Measurements from ENCODE around the gene PARP16. TPM values are rescaled to one million over a fixed set of nuclear protein-coding genes. Genes with fewer than 3 reads are reported as not detected.

The PARP16 gene, protein sequence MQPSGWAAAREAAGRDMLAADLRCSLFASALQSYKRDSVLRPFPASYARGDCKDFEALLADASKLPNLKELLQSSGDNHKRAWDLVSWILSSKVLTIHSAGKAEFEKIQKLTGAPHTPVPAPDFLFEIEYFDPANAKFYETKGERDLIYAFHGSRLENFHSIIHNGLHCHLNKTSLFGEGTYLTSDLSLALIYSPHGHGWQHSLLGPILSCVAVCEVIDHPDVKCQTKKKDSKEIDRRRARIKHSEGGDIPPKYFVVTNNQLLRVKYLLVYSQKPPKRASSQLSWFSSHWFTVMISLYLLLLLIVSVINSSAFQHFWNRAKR
- polyA plus RNA-seq (2012; ENCODE audit: missing spikeins), result 15.1 TPM

DNA sequence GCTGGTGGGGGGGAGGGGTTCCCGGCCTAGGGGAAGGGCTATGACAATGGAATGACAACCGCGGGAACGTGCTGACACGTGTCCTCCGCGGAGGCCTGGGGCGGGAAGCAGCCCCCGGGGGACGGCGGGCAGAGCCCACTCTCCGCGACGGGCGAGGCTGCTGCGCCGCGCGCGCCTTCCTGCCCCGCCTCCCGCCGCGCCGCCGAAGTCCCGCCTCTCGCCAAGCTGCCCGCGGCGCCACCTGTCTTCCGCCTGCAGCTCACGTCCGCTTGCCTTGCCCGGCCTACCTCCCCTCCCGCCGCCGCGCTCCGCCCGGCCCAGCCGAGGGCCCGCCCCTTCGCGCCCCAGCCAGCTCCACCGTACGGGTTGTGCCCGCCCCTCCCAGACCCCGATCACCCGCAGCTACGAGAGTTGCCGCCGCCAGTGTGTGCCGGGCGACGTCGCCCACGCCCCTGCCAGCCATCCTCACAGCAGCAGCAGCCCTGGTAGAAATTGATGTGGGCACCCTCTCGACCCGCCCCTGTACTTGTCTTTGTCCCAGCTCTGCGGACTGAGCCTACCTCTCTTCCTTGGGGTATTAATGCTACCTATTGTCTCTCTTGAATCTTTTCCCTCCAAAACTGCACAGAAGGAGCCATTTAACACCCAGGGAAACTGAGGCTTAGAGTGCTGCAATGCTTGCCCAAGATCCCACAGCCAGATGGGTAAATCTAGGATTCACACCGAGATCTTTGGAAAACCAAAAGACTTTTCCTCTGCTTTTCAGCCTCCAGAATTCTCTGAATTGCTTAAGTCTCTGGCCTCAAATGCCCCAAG is at the start of gene PARP16:
Gene PARP16 (minus strand): TSS at position 180 of the 816 bp plus-strand sequence. CDS start 457 bp downstream, outside the sequence.
- DNase-seq (ENCODE audit: insufficient read length) (peak; percentile 79), FAIRE-seq (peak; percentile 93)
- peak; percentile 55; the same call in 1 of the 2 replicates for TF ChIP-seq POLR2AphosphoS5 (IDR thresholded peaks at IDR 0.05; ENCODE audit: low read depth, low read length)
- TF ChIP-seq POLR2A (IDR thresholded peaks at IDR 0.05; ENCODE audit: low read depth, low read length), result peak; percentile 76
- TF ChIP-seq TAF1 (IDR thresholded peaks at IDR 0.05; ENCODE audit: borderline replicate concordance, low read depth, low read length), result no peak

GRCh38 chr15:65335278-65336055 is 48.8 kb upstream of the PARP16 start:
- FAIRE-seq (no peak), DNase-seq (ENCODE audit: insufficient read length) (no peak)
- no peak for TF ChIP-seq TAF1 (IDR thresholded peaks at IDR 0.05; ENCODE audit: borderline replicate concordance, low read depth, low read length)
- no peak for TF ChIP-seq POLR2AphosphoS5 (IDR thresholded peaks at IDR 0.05; ENCODE audit: low read depth, low read length)
- TF ChIP-seq POLR2A (IDR thresholded peaks at IDR 0.05; ENCODE audit: low read depth, low read length), result no peak

GRCh38 chr15:65334586-65335231 is 48.0 kb upstream of the PARP16 start:
- no peak for TF ChIP-seq POLR2AphosphoS5 (IDR thresholded peaks at IDR 0.05; ENCODE audit: low read depth, low read length)
- no peak for TF ChIP-seq TAF1 (IDR thresholded peaks at IDR 0.05; ENCODE audit: borderline replicate concordance, low read depth, low read length)
- TF ChIP-seq POLR2A (IDR thresholded peaks at IDR 0.05; ENCODE audit: low read depth, low read length), result no peak
- no peak for FAIRE-seq
- no peak for DNase-seq (ENCODE audit: insufficient read length)

DNA sequence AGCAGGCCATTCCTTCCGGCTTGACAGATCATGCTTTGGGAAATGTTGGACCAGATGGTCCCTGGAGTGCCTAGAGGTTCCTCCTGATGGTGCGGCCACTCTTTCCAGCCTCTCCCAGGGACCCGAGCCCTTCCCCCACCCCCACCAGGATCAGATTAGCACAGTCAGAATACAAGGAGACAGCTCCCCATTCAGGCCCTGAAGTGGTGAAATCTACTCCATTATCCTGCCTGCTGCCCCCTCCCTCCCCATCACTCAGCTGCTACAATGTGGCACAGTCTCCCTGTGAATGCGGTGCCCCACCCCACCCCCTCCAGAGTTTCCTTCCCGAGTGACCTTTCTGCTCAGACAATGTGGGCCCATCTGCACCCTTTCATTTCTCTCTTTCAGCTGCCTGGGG is 47.2 kb upstream of the PARP16 start:
- FAIRE-seq, result no peak
- DNase-seq (ENCODE audit: insufficient read length), result no peak
- TF ChIP-seq POLR2AphosphoS5 (IDR thresholded peaks at IDR 0.05; ENCODE audit: low read depth, low read length), result no peak
- no peak for TF ChIP-seq TAF1 (IDR thresholded peaks at IDR 0.05; ENCODE audit: borderline replicate concordance, low read depth, low read length)
- no peak for TF ChIP-seq POLR2A (IDR thresholded peaks at IDR 0.05; ENCODE audit: low read depth, low read length)

- FAIRE-seq, result no peak
Measured at GRCh38 chr15:65333148-65333820, 46.6 kb upstream of the PARP16 start.

DNA sequence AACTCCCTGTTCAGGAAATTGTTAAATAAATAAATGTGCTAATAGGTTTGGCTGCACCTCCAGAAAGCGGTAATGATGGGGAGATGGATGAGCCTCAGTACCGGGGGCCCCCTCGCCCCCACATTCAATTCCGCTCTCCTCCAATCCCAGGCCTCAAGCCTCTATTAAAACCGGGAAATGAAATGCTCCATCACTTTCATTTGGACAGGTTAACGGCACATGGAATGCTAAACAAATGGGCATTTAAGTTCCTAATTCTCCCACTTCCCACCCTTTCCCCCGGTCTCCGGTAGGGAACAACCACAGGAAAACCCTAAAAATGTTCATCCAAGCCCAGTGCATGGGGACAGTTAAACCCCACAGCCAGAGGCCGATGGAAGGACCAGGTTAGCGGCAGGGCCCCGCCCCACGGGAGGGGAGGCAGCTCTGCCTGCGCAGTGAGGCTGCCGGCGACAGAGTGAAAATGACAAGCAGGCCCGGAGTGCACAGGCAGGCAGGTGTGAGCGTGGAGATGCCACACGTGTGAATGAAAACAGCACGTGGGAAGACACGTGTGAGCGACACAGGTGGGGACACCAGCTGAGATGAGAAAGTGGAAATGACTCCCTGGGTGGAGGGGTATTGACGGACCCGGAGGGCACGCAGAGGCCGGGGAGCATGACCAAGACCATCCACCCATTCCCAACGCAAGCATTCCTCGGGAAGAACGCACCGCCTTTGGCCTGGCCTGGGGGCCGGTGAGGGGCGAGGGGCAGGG is 45.9 kb upstream of the PARP16 start:
- TF ChIP-seq POLR2AphosphoS5 (IDR thresholded peaks at IDR 0.05; ENCODE audit: low read depth, low read length), result no peak
- TF ChIP-seq POLR2A (IDR thresholded peaks at IDR 0.05; ENCODE audit: low read depth, low read length), result no peak
- TF ChIP-seq TAF1 (IDR thresholded peaks at IDR 0.05; ENCODE audit: borderline replicate concordance, low read depth, low read length), result no peak
- no peak for FAIRE-seq

More at GRCh38 chr15:65333148-65333820, 46.6 kb upstream of the PARP16 start:
- DNase-seq (ENCODE audit: insufficient read length), result no peak
- no peak for TF ChIP-seq POLR2A (IDR thresholded peaks at IDR 0.05; ENCODE audit: low read depth, low read length)

DNA sequence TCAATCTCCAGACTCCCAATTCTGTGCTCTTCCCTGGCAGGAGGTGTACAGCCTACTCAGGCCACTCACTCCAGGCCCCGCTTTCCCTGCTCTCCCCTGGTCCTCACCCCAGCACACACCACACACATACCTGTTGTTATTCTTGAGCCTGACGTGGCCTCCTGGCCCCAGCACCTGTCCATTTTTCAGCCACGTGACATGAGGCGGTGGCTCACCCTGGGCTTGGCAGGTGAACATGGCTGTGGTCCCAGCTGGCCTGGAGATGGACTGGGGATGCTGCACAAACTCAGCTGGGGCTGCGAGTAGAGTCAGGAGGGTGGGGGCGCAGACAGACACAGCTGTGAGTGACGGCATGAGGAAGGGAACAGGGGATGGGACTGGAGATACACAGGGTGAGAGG is 45.1 kb upstream of the PARP16 start:
- TF ChIP-seq TAF1 (IDR thresholded peaks at IDR 0.05; ENCODE audit: borderline replicate concordance, low read depth, low read length) (no peak), POLR2AphosphoS5 (IDR thresholded peaks at IDR 0.05; ENCODE audit: low read depth, low read length) (no peak), POLR2A (IDR thresholded peaks at IDR 0.05; ENCODE audit: low read depth, low read length) (no peak)
- FAIRE-seq, result no peak
- no peak for DNase-seq (ENCODE audit: insufficient read length)

More for the DNA sequence above, 45.9 kb upstream of the PARP16 start:
- no peak for DNase-seq (ENCODE audit: insufficient read length)

DNA sequence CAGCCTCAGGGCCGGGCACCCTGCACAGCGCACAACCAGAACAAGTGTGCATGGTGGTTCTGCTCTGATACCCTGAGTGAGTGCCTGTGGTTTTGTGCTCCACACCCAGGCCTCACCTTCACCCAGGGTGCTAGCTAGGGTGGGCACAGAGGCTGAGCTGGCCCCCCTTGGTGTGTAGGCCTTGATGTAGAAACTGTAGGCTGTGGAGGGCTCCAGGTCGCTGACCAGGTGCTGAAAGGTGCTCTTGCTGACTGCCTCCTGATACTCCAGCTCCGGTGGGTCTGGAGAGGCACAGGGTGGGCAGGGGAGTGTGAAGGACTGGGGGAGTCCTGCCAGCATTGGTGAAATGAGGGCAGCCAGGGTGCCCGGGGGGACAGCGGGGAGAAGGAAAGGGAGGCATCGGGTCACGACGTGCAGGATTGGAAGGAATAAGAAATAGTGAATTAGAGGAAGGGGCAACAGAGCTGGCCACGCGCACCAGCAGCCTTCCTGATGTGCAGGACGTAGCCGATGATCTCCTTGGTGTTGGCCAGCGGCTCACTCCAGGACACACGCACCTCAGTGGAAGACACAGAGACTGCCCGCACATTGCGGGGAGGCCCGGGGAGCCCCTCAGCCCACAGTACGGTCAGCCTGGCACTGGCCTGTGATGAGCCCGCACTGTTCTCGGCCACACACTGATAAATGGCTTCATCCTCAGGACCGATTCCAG is 44.4 kb upstream of the PARP16 start:
- no peak for FAIRE-seq
- no peak for DNase-seq (ENCODE audit: insufficient read length)
- no peak for TF ChIP-seq POLR2AphosphoS5 (IDR thresholded peaks at IDR 0.05; ENCODE audit: low read depth, low read length)
- TF ChIP-seq TAF1 (IDR thresholded peaks at IDR 0.05; ENCODE audit: borderline replicate concordance, low read depth, low read length), result no peak
- no peak for TF ChIP-seq POLR2A (IDR thresholded peaks at IDR 0.05; ENCODE audit: low read depth, low read length)

DNA sequence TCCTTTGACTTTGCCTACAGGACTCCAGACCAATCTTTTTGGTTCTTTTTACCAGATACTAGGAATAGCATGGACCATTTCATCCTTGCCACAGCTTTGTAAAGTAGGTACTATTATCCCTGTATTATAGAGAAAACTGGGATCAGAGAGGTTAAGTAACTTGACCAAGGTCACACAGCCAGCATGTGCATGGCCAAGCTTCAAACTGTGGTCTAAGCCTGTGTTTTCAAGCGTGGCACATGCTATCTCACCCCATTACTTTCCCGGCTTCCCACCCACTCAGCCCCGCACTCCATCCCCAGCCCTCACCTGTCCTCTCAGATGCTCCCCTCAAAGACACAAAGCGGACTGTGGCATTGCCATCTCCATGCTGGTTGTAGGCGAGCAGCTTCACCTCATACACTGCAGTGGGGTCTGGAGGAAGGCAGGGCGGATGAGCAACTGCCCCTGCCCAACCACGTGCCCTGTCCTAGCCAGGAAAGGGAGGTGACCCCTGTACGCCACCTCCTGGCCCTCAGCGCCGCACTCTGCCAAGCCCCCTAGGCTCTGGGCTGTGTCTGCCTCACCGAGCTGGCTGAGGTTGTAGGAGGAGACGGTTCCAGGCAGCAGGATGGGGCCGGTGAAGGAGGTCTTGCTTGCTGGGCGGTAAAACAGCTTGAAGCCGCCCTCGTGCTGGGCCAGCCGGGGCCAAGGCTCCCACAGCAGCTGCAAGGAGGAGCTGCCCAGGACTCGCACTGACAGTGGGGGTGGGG is 43.5 kb upstream of the PARP16 start:
- TF ChIP-seq TAF1 (IDR thresholded peaks at IDR 0.05; ENCODE audit: borderline replicate concordance, low read depth, low read length) (no peak), POLR2AphosphoS5 (IDR thresholded peaks at IDR 0.05; ENCODE audit: low read depth, low read length) (no peak), POLR2A (IDR thresholded peaks at IDR 0.05; ENCODE audit: low read depth, low read length) (no peak)
- FAIRE-seq, result no peak
- DNase-seq (ENCODE audit: insufficient read length), result no peak
